Measurements from ENCODE around the gene WDR93.
"Not testable (repeated sequence)": the region's sequence is repeated elsewhere in the genome, so short reads cannot be mapped to it uniquely, and the experiment has no call there.

Gene WDR93

DNA sequence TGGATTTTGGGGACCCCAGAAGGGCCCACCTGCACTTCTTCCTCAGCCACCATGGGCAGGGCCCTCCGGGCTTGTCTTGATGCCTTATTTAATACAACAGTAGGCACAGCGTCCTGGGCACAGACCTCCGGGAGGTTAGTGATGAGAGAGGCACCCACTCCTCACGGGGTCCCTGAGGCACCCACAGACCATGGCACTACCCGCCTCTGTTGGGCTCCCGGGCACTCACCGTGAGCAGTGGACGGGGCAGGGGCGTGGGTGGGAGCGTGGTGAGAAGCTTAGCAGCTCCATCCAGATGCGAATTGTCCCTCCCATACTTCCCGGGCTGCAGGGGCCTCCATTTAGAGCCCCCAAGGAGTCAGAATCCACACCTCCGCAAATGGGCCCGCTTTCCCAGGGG is 85.2 kb downstream of the WDR93 start:
- DNase-seq, result no peak

GRCh38 chr15:89776274-89777072 is 85.9 kb downstream of the WDR93 start, which contains the start of gene MESP2:
TSS of gene MESP2 (plus strand) at chr15:89776332. CDS start at chr15:89776358, 26 bp downstream.
- DNase-seq, result peak; percentile 22

DNA sequence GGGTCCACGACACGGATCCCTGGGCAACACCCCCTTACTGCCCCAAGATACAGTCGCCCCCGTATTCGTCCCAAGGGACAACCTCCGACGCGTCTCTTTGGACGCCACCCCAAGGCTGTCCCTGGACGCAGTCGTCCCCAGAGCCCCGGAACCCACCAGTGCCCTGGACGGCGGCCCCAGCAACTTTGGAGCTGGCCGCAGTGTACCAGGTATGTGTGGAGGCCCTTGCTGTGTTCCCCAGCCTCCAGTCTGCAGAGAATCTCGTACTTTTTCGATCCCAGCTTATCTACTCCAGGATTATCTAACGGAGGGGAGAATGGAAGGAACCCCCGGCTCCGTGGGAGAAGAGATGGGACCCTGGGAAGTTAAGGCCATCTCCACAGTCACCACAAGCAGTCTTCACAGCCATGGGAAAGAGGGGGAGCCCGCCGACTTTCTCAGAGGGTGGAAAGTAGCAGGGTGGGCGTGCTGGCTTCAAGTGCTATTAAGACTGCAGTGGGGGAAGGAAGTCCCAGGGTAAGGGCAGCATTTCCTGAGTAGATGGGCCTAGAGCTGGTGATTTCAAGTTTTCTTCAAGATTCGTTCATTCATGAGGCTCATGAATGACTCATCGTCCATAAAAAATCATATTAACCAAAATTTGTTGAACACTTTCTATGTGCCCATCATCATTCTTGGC is 86.6 kb downstream of the WDR93 start:
- DNase-seq, result no peak

- DNase-seq, result no peak
These were observed 87.3 kb downstream of the WDR93 start for GRCh38 chr15:89777782-89778380.

DNA sequence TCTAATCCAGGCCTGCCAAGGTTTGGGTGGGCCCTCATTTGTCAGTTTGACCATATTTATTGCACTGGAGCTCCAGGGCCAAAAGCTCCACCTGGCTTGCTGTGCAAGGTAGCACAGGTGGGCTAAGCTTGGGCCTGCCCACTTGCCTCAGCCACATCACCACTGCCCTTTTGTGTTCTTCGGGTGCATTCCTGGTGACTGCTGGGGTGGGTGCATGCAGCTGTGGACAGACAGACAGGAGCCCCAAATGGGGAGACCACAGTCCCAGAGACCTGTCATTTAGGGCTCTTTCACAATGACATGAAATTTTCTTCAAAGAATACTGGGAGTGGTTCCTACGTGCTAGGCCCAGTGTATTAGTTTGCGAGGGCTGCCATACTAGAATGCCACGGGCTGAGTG is 88.2 kb downstream of the WDR93 start:
- no peak for DNase-seq

DNA sequence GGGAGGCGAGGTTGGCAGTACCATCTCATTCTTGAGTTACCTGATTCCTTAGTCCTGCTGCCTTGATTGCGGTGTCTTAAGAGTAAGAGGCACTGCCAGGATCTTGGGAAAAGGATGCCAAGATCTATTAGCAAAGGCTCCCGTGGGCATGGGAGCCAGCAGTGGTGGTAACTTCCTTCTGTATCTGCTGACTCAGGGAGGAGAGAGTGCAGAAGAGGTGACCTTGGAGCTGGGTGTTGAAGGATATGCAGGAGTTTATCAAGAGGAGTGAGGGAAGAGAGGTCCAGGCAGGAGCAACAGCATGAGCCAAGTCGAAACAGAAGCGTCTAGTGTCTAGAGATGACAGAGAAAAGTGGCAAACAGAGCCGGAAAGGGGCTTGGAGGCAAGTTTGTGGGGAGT is 90.0 kb downstream of the WDR93 start:
- no peak for DNase-seq

DNA sequence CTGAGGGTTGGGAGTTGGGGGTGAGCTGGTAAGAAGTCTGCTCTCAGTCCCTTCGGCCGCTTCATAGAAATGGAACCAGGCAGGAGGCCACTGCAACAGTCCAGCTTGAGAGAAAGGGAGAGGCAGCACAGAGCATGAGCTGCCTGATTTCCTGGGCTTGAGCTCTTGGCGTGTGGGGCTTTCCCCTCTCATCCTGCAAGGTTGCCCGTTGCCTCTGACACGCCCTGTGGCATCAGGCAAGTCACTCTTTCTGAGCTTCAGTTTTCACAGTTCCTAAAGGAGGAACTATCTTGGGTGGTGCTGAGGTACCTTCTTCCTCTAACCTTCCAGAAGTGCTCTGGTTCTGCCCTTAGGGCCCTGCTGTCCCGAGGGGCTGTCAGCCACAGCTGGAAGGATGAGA is 90.4 kb downstream of the WDR93 start:
- DNase-seq, result no peak

DNA sequence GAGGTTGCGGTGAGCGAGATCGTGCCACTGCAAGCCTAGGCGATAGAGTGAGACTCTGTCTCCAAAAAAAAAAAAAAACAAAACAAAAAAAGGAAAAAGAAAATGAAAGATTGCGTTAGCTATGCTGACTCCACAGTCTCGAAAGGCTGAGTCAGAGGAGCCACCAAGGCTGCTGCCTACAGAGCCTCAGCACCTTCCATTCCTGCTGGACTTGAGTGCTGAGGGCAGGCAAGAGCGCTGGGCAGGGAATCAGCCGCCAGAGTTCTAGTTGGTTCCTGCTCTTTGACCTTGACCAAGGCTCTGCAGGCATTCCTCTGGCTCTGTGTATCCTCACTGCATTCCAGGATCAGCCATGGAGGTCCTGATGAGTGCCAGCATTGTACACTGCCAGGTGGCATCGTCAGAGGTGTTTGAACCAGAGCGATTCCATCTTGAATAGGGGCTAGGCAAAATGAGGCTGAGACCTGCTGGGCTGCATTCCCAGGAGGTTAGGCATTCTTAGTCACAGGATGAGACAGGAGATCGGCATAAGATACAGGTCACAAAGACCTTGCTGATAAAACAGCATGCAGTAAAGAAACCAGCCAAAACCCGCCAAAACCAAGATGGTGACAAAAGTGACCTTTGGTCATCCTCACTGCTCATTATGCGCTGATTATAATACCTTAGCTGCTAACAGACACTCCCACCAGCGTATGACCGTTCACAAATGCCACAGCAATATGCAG is 91.4 kb downstream of the WDR93 start:
- no peak for DNase-seq

- not testable (repeated sequence) for DNase-seq
These were observed 92.0 kb downstream of the WDR93 start for GRCh38 chr15:89782619-89782950.

GRCh38 chr15:89783111-89783860 is 92.7 kb downstream of the WDR93 start:
- DNase-seq, result no peak

GRCh38 chr15:89783861-89784685 is 93.5 kb downstream of the WDR93 start:
- no peak for DNase-seq

DNA sequence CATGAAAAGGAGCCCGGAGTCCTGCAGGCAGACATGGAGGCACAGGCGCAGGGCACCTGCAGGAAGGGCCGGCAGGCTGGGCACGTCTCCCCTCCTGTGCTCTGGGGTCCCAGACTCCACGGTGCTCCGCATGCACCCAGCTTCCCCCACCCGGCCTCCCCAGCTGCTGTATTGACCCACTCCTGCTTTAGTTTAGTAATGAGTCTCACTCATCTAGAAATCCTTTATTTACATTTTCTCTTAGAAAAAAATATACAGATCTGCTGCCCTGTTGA is 94.0 kb downstream of the WDR93 start:
- DNase-seq, result no peak

GRCh38 chr15:89785064-89785773 is 94.6 kb downstream of the WDR93 start:
- no peak for DNase-seq

DNA sequence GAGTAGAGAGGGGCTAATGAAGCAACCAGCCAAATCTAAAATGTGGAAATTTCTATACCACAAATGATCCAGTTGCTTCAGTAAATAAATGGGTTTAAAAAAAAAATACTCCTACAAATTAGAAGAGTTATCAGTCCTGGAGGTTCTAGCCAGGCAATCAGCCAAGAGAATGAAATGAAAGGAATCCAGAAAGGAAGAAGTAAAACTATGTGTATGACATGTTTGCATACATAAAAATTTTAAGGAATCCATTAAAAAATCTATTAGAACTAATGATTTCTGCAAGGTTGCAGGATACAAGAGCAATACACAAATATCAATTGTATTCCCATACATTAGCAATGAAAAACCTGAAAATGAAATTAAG is 95.1 kb downstream of the WDR93 start:
- DNase-seq, result no peak

- DNase-seq, result no peak
These were observed 97.3 kb downstream of the WDR93 start for GRCh38 chr15:89787944-89788343.

- not testable (repeated sequence) for DNase-seq
These were observed 98.0 kb downstream of the WDR93 start for GRCh38 chr15:89788585-89788984.

DNA sequence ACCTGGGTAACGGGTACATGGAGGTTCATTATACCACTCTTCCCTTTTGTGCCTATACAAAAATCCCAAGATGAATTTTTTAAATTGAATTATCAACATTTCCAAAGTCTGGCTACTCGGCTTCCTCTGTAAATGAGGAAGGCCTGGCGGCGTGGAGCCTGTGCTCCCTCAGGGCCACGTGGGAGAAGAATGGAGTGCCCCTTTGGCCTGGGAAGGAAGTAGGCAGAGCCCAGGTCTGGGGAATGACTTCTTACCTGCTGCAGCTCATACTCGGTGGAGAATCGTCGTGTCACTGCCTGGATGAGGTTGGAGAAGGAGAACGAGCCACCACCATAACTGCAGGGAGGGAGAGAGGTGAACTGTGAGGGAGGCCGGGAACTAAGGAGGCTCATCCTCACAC is 99.6 kb downstream of the WDR93 start:
- no peak for DNase-seq

- DNase-seq, result no peak
These were observed 100.0 kb downstream of the WDR93 start for GRCh38 chr15:89790661-89791060.

DNA sequence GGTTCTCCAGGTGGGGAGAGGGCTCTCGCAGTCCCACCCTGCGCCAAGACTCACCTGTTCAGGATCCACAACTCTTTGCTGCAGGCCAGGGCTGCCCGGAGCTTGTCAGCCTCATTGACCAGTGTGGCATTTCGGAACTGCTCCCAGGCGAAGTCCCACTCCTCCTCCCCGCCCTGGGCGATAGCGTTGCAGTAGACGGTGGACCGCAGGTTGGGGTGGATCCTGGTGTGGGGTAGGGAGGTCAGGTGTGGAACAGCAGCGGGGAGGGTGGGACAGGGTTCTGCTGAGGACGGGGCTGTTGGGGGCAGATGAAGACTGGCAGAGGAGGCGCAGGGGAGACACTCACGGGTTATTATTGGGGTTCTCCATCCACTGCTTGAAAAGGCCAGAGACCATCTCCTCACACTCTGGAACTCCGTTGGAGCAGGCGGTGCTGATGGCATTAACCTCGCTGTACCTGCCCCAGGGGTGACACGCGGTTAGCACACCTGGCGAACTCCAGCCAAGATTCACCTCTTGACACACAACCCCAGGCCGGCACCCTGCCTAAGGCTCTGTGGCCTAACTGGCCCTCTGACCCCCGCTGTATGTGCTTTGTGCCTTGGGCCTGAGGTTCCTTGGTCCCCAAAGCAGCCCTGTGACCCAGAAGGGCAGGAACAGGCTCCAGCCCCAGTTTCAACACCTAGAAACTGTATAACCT is 101.6 kb downstream of the WDR93 start:
- DNase-seq, result no peak
